ENCODE results near the gene RPS3A. TPM values are rescaled to one million over a fixed set of nuclear protein-coding genes. Genes with fewer than 3 reads are reported as not detected.

Gene RPS3A
- total and polyA plus RNA-seq, 2 experiments from 2014 or later: 943 to 1,990 TPM

- Histone ChIP-seq H3K4me2 (ENCODE audit: unreplicated experiment) (no peak overlapping the region), H3K9ac (no peak overlapping the region), H3K9me2 (ENCODE audit: insufficient read depth) (no peaks in the 10 kb centered on the region), H3K9me3 (ENCODE audit: low read depth) (no peaks in the 10 kb centered on the region), H3F3A (ENCODE audit: insufficient read depth) (no peaks in the 10 kb centered on the region), H3K36me3 (ENCODE audit: low read depth) (peaks cover 50% of the 10 kb centered on the region), H2AFZ (no peak overlapping the region), H3K27ac (no peak overlapping the region), H3K4me3 (no peak overlapping the region), H4K20me1 (ENCODE audit: insufficient read depth) (no peaks in the 10 kb centered on the region), H3K4me1 (ENCODE audit: insufficient read depth) (no peaks in the 10 kb centered on the region), H3K27me3 (replicated peaks; ENCODE audit: insufficient read depth) (no peaks in the 10 kb centered on the region), H3K79me2 (ENCODE audit: insufficient read depth) (no peaks in the 10 kb centered on the region)
- WGBS, 2 experiments (ENCODE audit: low coverage in 1 of 2, low lambda C conversion rate in 2 of 2, missing lambda C conversion rate in 2 of 2): 87 to 91% methylated on average over 3 of the region's 3 CpGs
- in situ Hi-C loops (cut with MboI): no loop called here
- DNase-seq: no peak
- TF ChIP-seq EZH2phosphoT487 (IDR thresholded peaks at IDR 0.05; ENCODE audit: insufficient read depth, low read depth): no peak
- no peak for TF ChIP-seq EZH2 (IDR thresholded peaks at IDR 0.05; ENCODE audit: insufficient read depth, poor library complexity, severe bottlenecking)
Measured at GRCh38 chr4:151143811-151144210, 44.4 kb downstream of the RPS3A start.

GRCh38 chr4:151144329-151145072 lies 45.1 kb downstream of the RPS3A start:
- peaks cover 50% of the 10 kb centered on the region for H3K36me3 ChIP-seq (ENCODE audit: low read depth)
- no peak overlapping the region for H3K4me3 ChIP-seq
- DNase-seq: no peak
- no peak overlapping the region for H2AFZ ChIP-seq
- H3K27me3 ChIP-seq (replicated peaks; ENCODE audit: insufficient read depth): no peaks in the 10 kb centered on the region
- no peak overlapping the region for H3K9ac ChIP-seq
- WGBS, 2 experiments (ENCODE audit: low coverage in 1 of 2, low lambda C conversion rate in 2 of 2, missing lambda C conversion rate in 2 of 2): 86 to 93% methylated on average over 5 of the region's 5 CpGs
- H4K20me1 ChIP-seq (ENCODE audit: insufficient read depth): no peaks in the 10 kb centered on the region
- H3K4me1 ChIP-seq (ENCODE audit: insufficient read depth): no peaks in the 10 kb centered on the region
- no peaks in the 10 kb centered on the region for H3F3A ChIP-seq (ENCODE audit: insufficient read depth)
- no peak overlapping the region for H3K27ac ChIP-seq
- H3K4me2 ChIP-seq (ENCODE audit: unreplicated experiment): no peak overlapping the region
- no peaks in the 10 kb centered on the region for H3K9me2 ChIP-seq (ENCODE audit: insufficient read depth)
- in situ Hi-C loops (cut with MboI): no loop called here
- no peaks in the 10 kb centered on the region for H3K9me3 ChIP-seq (ENCODE audit: low read depth)
- TF ChIP-seq EZH2 (IDR thresholded peaks at IDR 0.05; ENCODE audit: insufficient read depth, poor library complexity, severe bottlenecking) (no peak), EZH2phosphoT487 (IDR thresholded peaks at IDR 0.05; ENCODE audit: insufficient read depth, low read depth) (no peak)
- H3K79me2 ChIP-seq (ENCODE audit: insufficient read depth): no peaks in the 10 kb centered on the region

GRCh38 chr4:151147000-151147399 lies 47.6 kb downstream of the RPS3A start:
- H4K20me1 ChIP-seq (ENCODE audit: insufficient read depth): no peaks in the 10 kb centered on the region
- no peak overlapping the region for H3K4me2 ChIP-seq (ENCODE audit: unreplicated experiment)
- no peaks in the 10 kb centered on the region for H3F3A ChIP-seq (ENCODE audit: insufficient read depth)
- TF ChIP-seq EZH2 (IDR thresholded peaks at IDR 0.05; ENCODE audit: insufficient read depth, poor library complexity, severe bottlenecking): no peak
- TF ChIP-seq EZH2phosphoT487 (IDR thresholded peaks at IDR 0.05; ENCODE audit: insufficient read depth, low read depth): no peak
- H3K79me2 ChIP-seq (ENCODE audit: insufficient read depth): no peaks in the 10 kb centered on the region
- no peak overlapping the region for H3K27ac ChIP-seq
- WGBS, 2 experiments (ENCODE audit: low coverage in 1 of 2, low lambda C conversion rate in 2 of 2, missing lambda C conversion rate in 2 of 2): 97 to 99% methylated on average over 3 of the region's 3 CpGs
- H2AFZ ChIP-seq: no peak overlapping the region
- H3K9ac ChIP-seq: no peak overlapping the region
- DNase-seq: no peak
- H3K36me3 ChIP-seq (ENCODE audit: low read depth): peaks cover 35% of the 10 kb centered on the region
- no peak overlapping the region for H3K4me3 ChIP-seq
- in situ Hi-C loops (cut with MboI): no loop called here
- no peaks in the 10 kb centered on the region for H3K4me1 ChIP-seq (ENCODE audit: insufficient read depth)
- H3K9me2 ChIP-seq (ENCODE audit: insufficient read depth): no peaks in the 10 kb centered on the region
- H3K9me3 ChIP-seq (ENCODE audit: low read depth): no peaks in the 10 kb centered on the region
- no peaks in the 10 kb centered on the region for H3K27me3 ChIP-seq (replicated peaks; ENCODE audit: insufficient read depth)

- H3K36me3 ChIP-seq (ENCODE audit: low read depth): peaks cover 26% of the 10 kb centered on the region
- H3K9ac ChIP-seq: no peak overlapping the region
- no peaks in the 10 kb centered on the region for H3F3A ChIP-seq (ENCODE audit: insufficient read depth)
- H3K27ac ChIP-seq: no peak overlapping the region
- 79% methylated on average over 4 of the region's 4 CpGs for WGBS, 2 experiments (ENCODE audit: low coverage in 1 of 2, low lambda C conversion rate in 2 of 2, missing lambda C conversion rate in 2 of 2)
- H3K9me3 ChIP-seq (ENCODE audit: low read depth): no peaks in the 10 kb centered on the region
- H4K20me1 ChIP-seq (ENCODE audit: insufficient read depth): no peaks in the 10 kb centered on the region
- no peaks in the 10 kb centered on the region for H3K4me1 ChIP-seq (ENCODE audit: insufficient read depth)
- H3K9me2 ChIP-seq (ENCODE audit: insufficient read depth): no peaks in the 10 kb centered on the region
- no peaks in the 10 kb centered on the region for H3K27me3 ChIP-seq (replicated peaks; ENCODE audit: insufficient read depth)
- H3K79me2 ChIP-seq (ENCODE audit: insufficient read depth): no peaks in the 10 kb centered on the region
- no peak overlapping the region for H2AFZ ChIP-seq
- no peak for TF ChIP-seq EZH2phosphoT487 (IDR thresholded peaks at IDR 0.05; ENCODE audit: insufficient read depth, low read depth)
- TF ChIP-seq EZH2 (IDR thresholded peaks at IDR 0.05; ENCODE audit: insufficient read depth, poor library complexity, severe bottlenecking): no peak
- in situ Hi-C loops (cut with MboI): no loop called here
- H3K4me2 ChIP-seq (ENCODE audit: unreplicated experiment): no peak overlapping the region
- H3K4me3 ChIP-seq: no peak overlapping the region
- no peak for DNase-seq
Measured at GRCh38 chr4:151148261-151148660, 48.8 kb downstream of the RPS3A start.
